H1 (cell line): ENCODE data around the gene ZNF81. TPM values are rescaled to one million over a fixed set of nuclear protein-coding genes. Genes with fewer than 3 reads are reported as not detected.

Experiments used
- BACH1 ChIP-seq: IDR thresholded peaks from 2 replicates; pipeline ENCODE4 v1.6.1; 2012; ENCODE audit warnings: low read length, improper control_type of control experiment
- JUND ChIP-seq: IDR thresholded peaks from 2 replicates; pipeline ENCODE4 v1.6.1; 2011; ENCODE audit warnings: mild to moderate bottlenecking, improper control_type of control experiment, low read length
- POLR2AphosphoS5 ChIP-seq: IDR thresholded peaks from 2 replicates; pipeline ENCODE4 v1.6.1; 2011; ENCODE audit warnings: low read depth, low read length
- polyA plus RNA-seq, 7 experiments: library from polyadenylated mRNA; depleted of rRNA in 3 of 7; stranded (reverse) in 5 of 7; unstranded in 2 of 7; fragments of >200 nt in 5 of 7; fragments of 200-250 nt in 2 of 7; gene quantifications; 1 replicate in 5 of 7; 2 replicates in 1 of 7; 4 replicates in 1 of 7; pipeline versions ENCODE4 v1.2.1 to v1.2.3, GENCODE V29; 2011 to 2013; ENCODE audit warnings: missing spikeins in 2 of 7, mixed read lengths in 2 of 7
- total RNA-seq: library from RNA; stranded (reverse); fragmentation: NEBNext Ultra II Directional; extraction: Animal tissue kit (Norgen Biotek cat#: 25700); gene quantifications from 2 replicates; pipeline ENCODE4 v1.2.1, GENCODE V29; 2021

ZNF81 gene
- total and polyA plus RNA-seq, 2 of the 8 experiments (the other 6 are each of a cell fraction or from before 2014, with no cell fraction given): 3.4 to 10.0 TPM

- TF ChIP-seq BACH1 (no peak), POLR2AphosphoS5 (no peak), JUND (no peak)
Measured at GRCh38 chrX:47797084-47797483, 39.6 kb upstream of the ZNF81 start (continued).
